ENCODE data around the gene CMTM1. TPM values are rescaled to one million over a fixed set of nuclear protein-coding genes. Genes with fewer than 3 reads are reported as not detected.
A peak's percentile ranks its signal among the peaks of the same experiment; 100 is the strongest.

CMTM1 gene
- total RNA-seq, 2 donors from 2014 or later: not detected

DNA sequence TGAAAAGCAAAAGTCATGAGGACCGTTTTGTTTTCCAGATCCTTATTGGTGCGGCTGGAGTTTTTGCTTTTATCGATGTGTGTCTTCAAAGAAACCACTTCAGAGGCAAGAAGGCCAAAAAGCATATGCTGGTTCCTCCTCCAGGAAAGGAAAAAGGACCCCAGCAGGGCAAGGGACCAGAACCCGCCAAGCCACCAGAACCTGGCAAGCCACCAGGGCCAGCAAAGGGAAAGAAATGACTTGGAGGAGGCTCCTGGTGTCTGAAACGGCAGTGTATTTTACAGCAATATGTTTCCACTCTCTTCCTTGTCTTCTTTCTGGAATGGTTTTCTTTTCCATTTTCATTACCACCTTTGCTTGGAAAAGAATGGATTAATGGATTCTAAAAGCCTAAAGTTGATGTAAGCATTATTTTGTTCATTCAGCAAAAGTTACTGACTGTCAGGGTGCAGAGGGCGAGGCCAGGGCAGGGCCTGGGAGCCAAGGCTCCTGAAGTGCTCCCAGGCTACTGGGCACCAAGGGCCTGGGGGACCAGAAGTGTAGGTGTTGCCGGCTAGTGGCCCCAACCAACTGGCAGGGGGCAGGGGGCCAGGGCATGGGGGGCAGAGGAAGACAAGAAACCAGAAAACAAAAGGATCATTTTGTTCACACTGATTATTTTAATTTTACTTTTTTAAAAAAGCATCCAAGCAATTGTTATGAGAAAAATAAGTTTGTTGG, 21.8 kb downstream of the CMTM1 start:
- Histone ChIP-seq H3K36me3 (replicated peaks in 1 of 2; ENCODE audit: insufficient read depth in 1 of 2, low read depth in 2 of 2) (no peaks in the 10 kb centered on the region), H3K4me3 (no peak overlapping the region), H3K4me1 (no peaks in the 10 kb centered on the region), H3K27ac (no peak overlapping the region), H3K27me3 (no peaks in the 10 kb centered on the region), H3K9me3 (no peaks in the 10 kb centered on the region)
- ATAC-seq (no peak), DNase-seq (no peak)
- TF ChIP-seq, protein P1, sequence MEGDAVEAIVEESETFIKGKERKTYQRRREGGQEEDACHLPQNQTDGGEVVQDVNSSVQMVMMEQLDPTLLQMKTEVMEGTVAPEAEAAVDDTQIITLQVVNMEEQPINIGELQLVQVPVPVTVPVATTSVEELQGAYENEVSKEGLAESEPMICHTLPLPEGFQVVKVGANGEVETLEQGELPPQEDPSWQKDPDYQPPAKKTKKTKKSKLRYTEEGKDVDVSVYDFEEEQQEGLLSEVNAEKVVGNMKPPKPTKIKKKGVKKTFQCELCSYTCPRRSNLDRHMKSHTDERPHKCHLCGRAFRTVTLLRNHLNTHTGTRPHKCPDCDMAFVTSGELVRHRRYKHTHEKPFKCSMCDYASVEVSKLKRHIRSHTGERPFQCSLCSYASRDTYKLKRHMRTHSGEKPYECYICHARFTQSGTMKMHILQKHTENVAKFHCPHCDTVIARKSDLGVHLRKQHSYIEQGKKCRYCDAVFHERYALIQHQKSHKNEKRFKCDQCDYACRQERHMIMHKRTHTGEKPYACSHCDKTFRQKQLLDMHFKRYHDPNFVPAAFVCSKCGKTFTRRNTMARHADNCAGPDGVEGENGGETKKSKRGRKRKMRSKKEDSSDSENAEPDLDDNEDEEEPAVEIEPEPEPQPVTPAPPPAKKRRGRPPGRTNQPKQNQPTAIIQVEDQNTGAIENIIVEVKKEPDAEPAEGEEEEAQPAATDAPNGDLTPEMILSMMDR (IDR thresholded peaks at IDR 0.05): no peak
- no peak for TF ChIP-seq POLR2A (IDR thresholded peaks at IDR 0.05)
- WGBS, 2 donors: 76 to 82% methylated on average over 7 of the region's 7 CpGs
- intact Hi-C loops (cut with DNase I): no loop called here

DNA sequence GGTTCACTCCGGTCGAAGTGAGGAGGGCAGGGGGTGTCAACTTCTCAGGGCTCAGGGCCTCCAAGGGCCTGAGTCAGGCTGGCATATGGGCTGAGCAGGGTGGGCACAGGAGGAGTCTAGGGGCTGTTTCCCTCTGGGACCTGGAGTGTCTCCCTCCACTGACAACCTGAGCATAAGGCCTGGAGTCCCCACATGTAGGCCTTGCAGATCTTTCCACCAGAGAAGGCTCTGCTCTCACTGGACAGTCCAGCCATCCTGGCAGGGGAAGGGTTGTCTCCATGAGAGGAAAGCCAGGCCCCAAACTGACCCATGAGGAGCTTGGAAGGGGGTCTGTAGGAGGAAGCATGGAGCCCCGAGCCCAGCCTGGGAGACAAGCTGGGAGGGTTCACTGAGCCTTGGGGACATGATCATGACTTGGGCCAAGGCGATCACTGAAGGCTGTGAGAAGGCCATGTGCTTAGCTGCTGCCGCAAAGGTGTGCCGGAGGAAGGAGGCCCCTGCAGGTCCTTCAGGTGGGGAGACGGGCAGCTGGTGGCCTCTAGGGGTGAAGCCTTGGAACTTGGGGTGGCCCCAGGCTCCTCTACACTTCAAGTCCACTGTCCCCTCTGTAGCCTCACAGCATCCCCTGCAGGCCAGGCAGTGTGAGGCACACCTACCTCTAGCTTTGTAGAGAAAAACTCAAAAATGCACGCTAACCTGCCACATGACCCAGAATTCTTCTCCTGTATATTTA, 22.9 kb downstream of the CMTM1 start:
- Histone ChIP-seq H3K27ac (no peak overlapping the region), H3K4me3 (no peak overlapping the region), H3K4me1 (no peaks in the 10 kb centered on the region), H3K36me3 (replicated peaks in 1 of 2; ENCODE audit: insufficient read depth in 1 of 2, low read depth in 2 of 2) (no peaks in the 10 kb centered on the region), H3K27me3 (no peaks in the 10 kb centered on the region), H3K9me3 (no peaks in the 10 kb centered on the region)
- TF ChIP-seq, protein P1 (IDR thresholded peaks at IDR 0.05): peak in 6 of 7 experiments; percentile 14 to 60 (median 41)
- no peak for TF ChIP-seq POLR2A (IDR thresholded peaks at IDR 0.05)
- WGBS, 2 donors: 87 to 88% methylated on average over 6 to 8 of the region's 8 CpGs
- ATAC-seq (no peak), DNase-seq (peak in 2 of 4 donors; percentile 38 to 51)
- intact Hi-C loops (cut with DNase I): no loop called here

DNA sequence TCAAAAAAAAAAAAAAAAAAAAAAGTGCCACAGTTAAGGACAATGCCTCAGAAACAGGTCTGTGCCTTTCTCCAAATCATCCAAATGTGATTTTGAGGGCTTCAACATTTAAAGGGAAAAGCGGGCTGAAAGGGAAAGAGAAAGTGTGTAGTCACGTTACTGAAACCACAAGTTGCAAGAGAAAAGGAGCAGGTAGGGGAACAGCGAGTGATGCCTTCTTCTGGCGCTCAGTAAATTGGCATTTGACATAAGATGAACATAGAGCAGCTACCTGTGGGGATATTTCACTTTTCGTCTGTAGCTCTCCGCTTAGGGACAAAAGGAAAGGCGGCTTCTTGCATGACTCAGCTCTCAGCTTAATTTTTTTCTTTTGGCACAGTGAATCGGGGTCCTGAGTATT, 24.1 kb downstream of the CMTM1 start:
- H3K4me1 ChIP-seq: no peaks in the 10 kb centered on the region
- TF ChIP-seq, protein P1 (IDR thresholded peaks at IDR 0.05): no peak
- TF ChIP-seq POLR2A (IDR thresholded peaks at IDR 0.05): no peak
- intact Hi-C loops (cut with DNase I): no loop called here
- no peaks in the 10 kb centered on the region for H3K9me3 ChIP-seq
- ATAC-seq (no peak), DNase-seq (no peak)
- H3K36me3 ChIP-seq (replicated peaks in 1 of 2; ENCODE audit: insufficient read depth in 1 of 2, low read depth in 2 of 2): no peaks in the 10 kb centered on the region
- no peak overlapping the region for H3K4me3 ChIP-seq
- no peak overlapping the region for H3K27ac ChIP-seq
- H3K27me3 ChIP-seq: no peaks in the 10 kb centered on the region
- WGBS, 2 donors: 69 to 92% methylated on average over 8 of the region's 8 CpGs

DNA sequence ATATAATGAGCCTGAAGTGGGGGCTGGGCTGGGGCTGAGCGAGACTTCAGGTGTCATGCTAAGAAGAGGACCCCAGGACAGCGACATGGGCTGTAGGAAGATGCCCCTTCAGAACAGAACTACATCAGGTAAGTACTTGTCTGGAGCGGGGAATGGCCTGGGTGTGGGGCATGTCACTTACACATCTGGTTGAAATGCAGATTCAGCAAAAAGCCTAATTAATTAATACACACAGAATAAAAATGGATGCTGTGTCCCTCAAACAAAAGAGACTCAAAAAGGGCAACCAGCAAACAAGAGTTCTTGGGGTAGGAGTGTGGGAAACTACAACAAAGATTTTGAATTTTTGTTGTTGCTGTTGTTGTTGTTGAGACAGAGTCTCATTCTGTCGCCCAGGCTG, 24.8 kb downstream of the CMTM1 start:
- Histone ChIP-seq H3K4me3 (no peak overlapping the region), H3K27ac (no peak overlapping the region), H3K27me3 (no peaks in the 10 kb centered on the region), H3K36me3 (replicated peaks in 1 of 2; ENCODE audit: insufficient read depth in 1 of 2, low read depth in 2 of 2) (no peaks in the 10 kb centered on the region), H3K9me3 (no peaks in the 10 kb centered on the region), H3K4me1 (no peaks in the 10 kb centered on the region)
- no peak for ATAC-seq
- DNase-seq: no peak
- no peak for TF ChIP-seq POLR2A (IDR thresholded peaks at IDR 0.05)
- TF ChIP-seq, protein P1 (IDR thresholded peaks at IDR 0.05): no peak
- intact Hi-C loops (cut with DNase I): no loop called here
- 92 to 95% methylated on average over 4 of the region's 4 CpGs for WGBS, 2 donors
